HL-60 (cell line): ENCODE measurements around the gene ACTG1.

Experiments
- DNase-seq, 2 experiments: peaks; one replicate each; pipeline ENCODE4 v3.0.0-alpha.2; 2010 to 2020; ENCODE audit warnings: low read depth in 1 of 2, low spot score in 1 of 2
- H3K27ac ChIP-seq: fragments of 250-450 bp; sonication (Bioruptor Pico); replicated peaks from 2 replicates; pipeline ENCODE4 v1.5.1; 2020; ENCODE audit warnings: mild to moderate bottlenecking, moderate library complexity
- H3K27me3 ChIP-seq: fragments of 250-450 bp; sonication (Bioruptor Pico); 2 replicates; pipeline ENCODE4 v1.5.1; 2021; ENCODE audit warnings: mild to moderate bottlenecking, moderate library complexity; ENCODE audit not compliant: insufficient read depth, poor library complexity, severe bottlenecking
- H3K4me3 ChIP-seq: replicated peaks from 2 replicates; pipeline ENCODE4 v1.5.1; 2011; ENCODE audit warnings: mild to moderate bottlenecking, control low read depth, low read length; ENCODE audit not compliant: insufficient read depth
- CTCF ChIP-seq: IDR thresholded peaks from one replicate; pipeline ENCODE4 v1.5.1; 2011; ENCODE audit warnings: low read length, control low read depth, inconsistent platforms; ENCODE audit not compliant: insufficient read depth
- GABPA ChIP-seq: IDR thresholded peaks from 2 replicates; pipeline ENCODE4 v1.6.1; 2012; ENCODE audit warnings: low read depth
- POLR2AphosphoS5 ChIP-seq: IDR thresholded peaks from 2 replicates; pipeline ENCODE4 v1.6.1; 2012; ENCODE audit warnings: low read depth
- REST ChIP-seq: IDR thresholded peaks from 2 replicates; pipeline ENCODE4 v1.6.1; 2012; ENCODE audit warnings: low read depth; ENCODE audit not compliant: insufficient replicate concordance
- SPI1 ChIP-seq: IDR thresholded peaks from 2 replicates; pipeline ENCODE4 v1.6.1; 2012; ENCODE audit warnings: low read depth, mild to moderate bottlenecking, borderline replicate concordance

The ACTG1 gene

GRCh38 chr17:81492202-81492601 lies 20.4 kb downstream of the ACTG1 start:
- Histone ChIP-seq H3K27ac (no peak overlapping the region), H3K4me3 (no peak overlapping the region), H3K27me3 (no peaks in the 10 kb centered on the region)
- DNase-seq: no peak
- no peak for TF ChIP-seq POLR2AphosphoS5
- TF ChIP-seq SPI1: no peak
- no peak for TF ChIP-seq GABPA
- no peak for TF ChIP-seq REST
- TF ChIP-seq CTCF: no peak

- TF ChIP-seq SPI1 (no peak), REST (no peak), CTCF (no peak), GABPA (no peak), POLR2AphosphoS5 (no peak)
- DNase-seq: no peak
- H3K27ac ChIP-seq: no peak overlapping the region
Observed at GRCh38 chr17:81491761-81492160, 20.8 kb downstream of the ACTG1 start.

GRCh38 chr17:81491181-81491581 lies 21.4 kb downstream of the ACTG1 start:
- no peak for DNase-seq
- H3K27me3 ChIP-seq: no peaks in the 10 kb centered on the region
- no peak for TF ChIP-seq POLR2AphosphoS5
- TF ChIP-seq REST: no peak
- no peak for TF ChIP-seq GABPA
- no peak for TF ChIP-seq SPI1
- TF ChIP-seq CTCF: no peak
- H3K4me3 ChIP-seq: no peak overlapping the region
- H3K27ac ChIP-seq: no peak overlapping the region

More at GRCh38 chr17:81491761-81492160, 20.8 kb downstream of the ACTG1 start:
- Histone ChIP-seq H3K4me3 (no peak overlapping the region), H3K27me3 (no peaks in the 10 kb centered on the region)
